Endothelial cell (in vitro differentiated cells): ENCODE data around the gene DTWD2. TPM values are rescaled to one million over a fixed set of nuclear protein-coding genes. Genes with fewer than 3 reads are reported as not detected.
"Not testable (repeated sequence)": the region's sequence is repeated elsewhere in the genome, so short reads cannot be mapped to it uniquely, and the experiment has no call there.

ENCODE experiments used
- DNase-seq: peaks from one replicate; pipeline ENCODE4 v3.0.0; 2021; ENCODE audit warnings: low spot score
- H3K27ac Mint-ChIP-seq: one replicate; pipeline ENCODE4 v1.8.0; 2021; ENCODE audit warnings: mixed read lengths, inconsistent platforms; ENCODE audit not compliant: unreplicated experiment
- H3K27me3 Mint-ChIP-seq: one replicate; pipeline ENCODE4 v1.8.0; 2021; ENCODE audit warnings: mild to moderate bottlenecking, moderate library complexity, mixed read lengths, inconsistent platforms; ENCODE audit not compliant: unreplicated experiment
- H3K36me3 Mint-ChIP-seq: one replicate; pipeline ENCODE4 v1.8.0; 2021; ENCODE audit warnings: mild to moderate bottlenecking, low read depth, mixed read lengths, inconsistent platforms; ENCODE audit not compliant: unreplicated experiment
- H3K4me1 Mint-ChIP-seq: one replicate; pipeline ENCODE4 v1.8.0; 2021; ENCODE audit warnings: mild to moderate bottlenecking, mixed read lengths, inconsistent platforms; ENCODE audit not compliant: unreplicated experiment
- H3K4me3 Mint-ChIP-seq: one replicate; pipeline ENCODE4 v1.8.0; 2021; ENCODE audit warnings: mild to moderate bottlenecking, mixed read lengths, inconsistent platforms; ENCODE audit not compliant: unreplicated experiment
- H3K9me3 Mint-ChIP-seq: one replicate; pipeline ENCODE4 v1.8.0; 2021; ENCODE audit warnings: mixed read lengths, inconsistent platforms; ENCODE audit not compliant: unreplicated experiment
- CTCF ChIP-seq: fragments of 200-600 bp; sonication (generic); IDR thresholded peaks from one replicate; pipeline ENCODE4 v1.5.0; 2021; ENCODE audit warnings: antibody characterized with exemption; ENCODE audit not compliant: unreplicated experiment
- total RNA-seq: library from RNA; stranded (reverse); fragmentation: NEBNext Ultra II Directional; extraction: Animal tissue kit (Norgen Biotek cat#: 25700); gene quantifications from one replicate; pipeline ENCODE4 v1.2.1, GENCODE V29; 2021; ENCODE audit not compliant: unreplicated experiment

DTWD2 gene
- total RNA-seq, 1 donor from 2014 or later, result 2.7 TPM

GRCh38 chr5:118965890-118966289, 22.5 kb downstream of the DTWD2 start:
- no peaks in the 10 kb centered on the region for H3K4me1 Mint-ChIP-seq

GRCh38 chr5:118964970-118965369, 23.4 kb downstream of the DTWD2 start:
- H3K36me3 Mint-ChIP-seq, H3K27me3 Mint-ChIP-seq, H3K9me3 Mint-ChIP-seq, H3K27ac Mint-ChIP-seq, H3K4me3 Mint-ChIP-seq, H3K4me1 Mint-ChIP-seq, DNase-seq: not testable (repeated sequence)

More at GRCh38 chr5:118965890-118966289, 22.5 kb downstream of the DTWD2 start:
- TF ChIP-seq CTCF, result no peak
- DNase-seq, result no peak
- H3K27ac Mint-ChIP-seq, result no peak overlapping the region
- no peaks in the 10 kb centered on the region for H3K9me3 Mint-ChIP-seq
- H3K4me3 Mint-ChIP-seq, result no peak overlapping the region
- H3K36me3 Mint-ChIP-seq, result no peaks in the 10 kb centered on the region
- H3K27me3 Mint-ChIP-seq, result peaks cover 5% of the 10 kb centered on the region

- not testable (repeated sequence) for H3K4me3 Mint-ChIP-seq, H3K4me1 Mint-ChIP-seq
Measured at GRCh38 chr5:118964388-118964787, 24.0 kb downstream of the DTWD2 start.

GRCh38 chr5:118963169-118963568, 25.2 kb downstream of the DTWD2 start:
- no peak for TF ChIP-seq CTCF

More at GRCh38 chr5:118964388-118964787, 24.0 kb downstream of the DTWD2 start:
- not testable (repeated sequence) for H3K27ac Mint-ChIP-seq, H3K36me3 Mint-ChIP-seq, H3K27me3 Mint-ChIP-seq, DNase-seq, H3K9me3 Mint-ChIP-seq

GRCh38 chr5:118960557-118960956, 27.8 kb downstream of the DTWD2 start:
- H3K36me3 Mint-ChIP-seq, result no peaks in the 10 kb centered on the region
- H3K27me3 Mint-ChIP-seq, result peaks cover 5% of the 10 kb centered on the region
- no peak overlapping the region for H3K27ac Mint-ChIP-seq
- no peaks in the 10 kb centered on the region for H3K9me3 Mint-ChIP-seq
- TF ChIP-seq CTCF, result no peak
- H3K4me1 Mint-ChIP-seq, result no peaks in the 10 kb centered on the region
- H3K4me3 Mint-ChIP-seq, result no peak overlapping the region
- DNase-seq, result no peak

More at GRCh38 chr5:118963169-118963568, 25.2 kb downstream of the DTWD2 start:
- H3K27me3 Mint-ChIP-seq, result peaks cover 5% of the 10 kb centered on the region
- H3K9me3 Mint-ChIP-seq, result no peaks in the 10 kb centered on the region
- no peak overlapping the region for H3K4me3 Mint-ChIP-seq
- H3K27ac Mint-ChIP-seq, result no peak overlapping the region
- no peaks in the 10 kb centered on the region for H3K36me3 Mint-ChIP-seq
- H3K4me1 Mint-ChIP-seq, result no peaks in the 10 kb centered on the region
- no peak for DNase-seq

- Mint-ChIP-seq H3K4me3 (no peak overlapping the region), H3K27me3 (no peaks in the 10 kb centered on the region), H3K27ac (no peak overlapping the region), H3K9me3 (no peaks in the 10 kb centered on the region), H3K36me3 (no peaks in the 10 kb centered on the region), H3K4me1 (peaks cover 2% of the 10 kb centered on the region)
- no peak for DNase-seq
- TF ChIP-seq CTCF, result peak; percentile 33
Measured at GRCh38 chr5:118956727-118957126, 31.6 kb downstream of the DTWD2 start.
